GM12878 (cell line): Measurements from ENCODE around the gene CLNK. TPM values are rescaled to one million over a fixed set of nuclear protein-coding genes. Genes with fewer than 3 reads are reported as not detected.

ENCODE experiments used
- ATAC-seq: fragments of 200-7000 bp; cut with Tn5 transposase; 3 replicates; pipeline ENCODE4 v1.9.1; 2020; ENCODE audit warnings: mild to moderate bottlenecking, moderate library complexity
- BruUV-seq: library from RNA; stranded (reverse); fragments of 400-500 nt; replicated peaks from 2 replicates; lab custom pipeline; 2021; lab: Mats Ljungman, UMichigan
- CTCF ChIA-PET: fragments of 300-600 bp; sonication (Branson Sonifier 250); formaldehyde crosslinking; extraction: SDS; loops from one replicate; lab custom pipeline; 2021; ENCODE audit warnings: inconsistent platforms; lab: Yijun Ruan, JAX
- POLR2A ChIA-PET: fragments of 350-600 bp; formaldehyde crosslinking; extraction: SDS; loops from one replicate; lab custom pipeline; 2021; ENCODE audit warnings: inconsistent platforms; lab: Charles Lee
- RAD21 ChIA-PET: fragments of 300-600 bp; sonication (Branson Sonifier 250); formaldehyde crosslinking; loops from one replicate; lab custom pipeline; 2023; ENCODE audit warnings: antibody characterized with exemption; ENCODE audit not compliant: unreplicated experiment; lab: Charles Lee
- SMC1A ChIA-PET: fragments of 300-600 bp; sonication (Branson Sonifier 250); formaldehyde crosslinking; loops from one replicate; lab custom pipeline; 2023; ENCODE audit not compliant: unreplicated experiment, uncharacterized antibody; lab: Charles Lee
- DNase-seq: peaks from one replicate; pipeline ENCODE4 v3.0.0-alpha.2; 2011; ENCODE audit warnings: low read depth, low spot score
- FAIRE-seq: peaks from 3 replicates; lab custom pipeline; 2011; peaks lifted over from hg19 to GRCh38; lab: Jason Lieb, UNC
- H2AFZ ChIP-seq: 2 replicates; pipeline ENCODE4 v1.6.0; 2011; ENCODE audit warnings: low read depth, low read length, control low read depth; ENCODE audit not compliant: control insufficient read depth
- H3K27ac ChIP-seq: 2 replicates; pipeline ENCODE4 v1.5.1; 2011; ENCODE audit warnings: control low read depth; ENCODE audit not compliant: control insufficient read depth, insufficient read depth
- H3K27me3 ChIP-seq, 2 experiments: replicated peaks in 1 of 2; 2 replicates each; pipeline versions ENCODE4 v1.6.0 to v1.6.1; 2011; ENCODE audit warnings: low read length in 1 of 2; ENCODE audit not compliant: control insufficient read depth in 2 of 2, insufficient read depth in 2 of 2
- H3K36me3 ChIP-seq, 2 experiments: 2 replicates each; pipeline ENCODE4 v1.5.1; 2011; ENCODE audit warnings: low read length in 1 of 2; ENCODE audit not compliant: control insufficient read depth in 2 of 2, insufficient read depth in 2 of 2
- H3K4me1 ChIP-seq: 2 replicates; pipeline ENCODE4 v1.6.1; 2011; ENCODE audit warnings: mild to moderate bottlenecking, low read length, moderate library complexity, mixed read lengths; ENCODE audit not compliant: control insufficient read depth, insufficient read depth
- H3K4me2 ChIP-seq: 2 replicates; pipeline ENCODE4 v1.6.0; 2011; ENCODE audit warnings: control low read depth; ENCODE audit not compliant: control insufficient read depth, insufficient read depth
- H3K4me3 ChIP-seq: fragments of 200-600 bp; sonication (generic); 2 replicates; pipeline ENCODE4 v1.5.1; 2016
- H3K79me2 ChIP-seq: 2 replicates; pipeline ENCODE4 v1.6.0; 2011; ENCODE audit warnings: low read length; ENCODE audit not compliant: control insufficient read depth, insufficient read depth
- H3K9ac ChIP-seq: 2 replicates; pipeline ENCODE4 v1.8.0; 2011; ENCODE audit warnings: low read length, control low read depth, mixed read lengths; ENCODE audit not compliant: control insufficient read depth, insufficient read depth
- H3K9me3 ChIP-seq: replicated peaks from 3 replicates; pipeline ENCODE4 v1.5.1; 2011; ENCODE audit warnings: mild to moderate bottlenecking, low read length; ENCODE audit not compliant: control insufficient read depth, insufficient read depth
- H4K20me1 ChIP-seq: 2 replicates; pipeline ENCODE4 v1.6.0; 2011; ENCODE audit not compliant: control insufficient read depth, insufficient read depth
- BACH1 ChIP-seq: fragments of 450-650 bp; IDR thresholded peaks from 2 replicates; pipeline ENCODE4 v1.6.1; 2017; ENCODE audit warnings: mild to moderate bottlenecking, borderline replicate concordance
- CREB1 ChIP-seq: IDR thresholded peaks from 2 replicates; pipeline ENCODE4 v1.6.1; 2012; ENCODE audit warnings: low read depth, mild to moderate bottlenecking, inconsistent platforms
- CREM ChIP-seq: IDR thresholded peaks from 2 replicates; pipeline ENCODE4 v1.6.1; 2014; ENCODE audit warnings: antibody characterized with exemption, low read depth
- MLLT1 ChIP-seq: fragments of 450-650 bp; IDR thresholded peaks from 2 replicates; pipeline ENCODE4 v1.6.1; 2016; ENCODE audit warnings: mild to moderate bottlenecking
- RAD51 ChIP-seq: fragments of 450-650 bp; IDR thresholded peaks from 2 replicates; pipeline ENCODE4 v1.6.1; 2016; ENCODE audit warnings: moderate library complexity, mild to moderate bottlenecking, inconsistent platforms
- RCOR1 ChIP-seq: conservative IDR thresholded peaks from 2 replicates; pipeline ENCODE4 v1.6.1; 2012; ENCODE audit warnings: low read depth, low read length, improper control_type of control experiment
- RUNX3 ChIP-seq: IDR thresholded peaks from 2 replicates; pipeline ENCODE4 v1.6.1; 2012; ENCODE audit warnings: low read length, inconsistent platforms
- SPI1 ChIP-seq: IDR thresholded peaks from 2 replicates; pipeline ENCODE4 v1.6.1; 2011; ENCODE audit warnings: low read depth, mild to moderate bottlenecking, low read length, moderate library complexity, borderline replicate concordance; ENCODE audit not compliant: insufficient read depth
- TBL1XR1 ChIP-seq: IDR thresholded peaks from 2 replicates; pipeline ENCODE4 v1.6.1; 2012; ENCODE audit warnings: low read depth, low read length, improper control_type of control experiment
- TCF12 ChIP-seq: IDR thresholded peaks from 2 replicates; pipeline ENCODE4 v1.6.1; 2011; ENCODE audit warnings: low read depth, mild to moderate bottlenecking, low read length
- TCF3 ChIP-seq: IDR thresholded peaks from 2 replicates; pipeline ENCODE4 v1.6.1; 2012; ENCODE audit warnings: low read depth, mild to moderate bottlenecking, low read length, borderline replicate concordance; ENCODE audit not compliant: insufficient read depth
- YY1 ChIP-seq: IDR thresholded peaks from 2 replicates; pipeline ENCODE4 v1.6.1; 2011; ENCODE audit warnings: low read depth, mild to moderate bottlenecking, low read length
- ZNF24 ChIP-seq: fragments of 450-650 bp; IDR thresholded peaks from 2 replicates; pipeline ENCODE4 v1.6.1; 2017; ENCODE audit warnings: antibody characterized with exemption, mild to moderate bottlenecking
- WGBS: methylation state at CpG from one replicate; pipeline ENCODE4 v1.1.6; 2016; ENCODE audit warnings: low lambda C conversion rate; ENCODE audit not compliant: insufficient replicate concordance, insufficient coverage; ENCODE audit errors: missing lambda C conversion rate; 5-methylcytosine and 5-hydroxymethylcytosine counted together
- in situ Hi-C: fragments of 300-500 bp; cut with MboI; formaldehyde crosslinking; loops from 9 replicates; pipeline ENCODE4 v1.14.3; 2018; ENCODE audit warnings: mixed read lengths
- intact Hi-C: fragments of 100-400 bp; cut with micrococcal nuclease; formaldehyde crosslinking; loops from one replicate; pipeline ENCODE4 v1.14.2; 2022; ENCODE audit not compliant: unreplicated experiment
- polyA plus RNA-seq, 11 experiments: library from polyadenylated mRNA; depleted of rRNA in 4 of 11; unstranded in 6 of 11; stranded (reverse) in 5 of 11; fragments of >200 nt; fragmentation: Nextera tagmentation in 4 of 11; fragmentation: Illumina TruSeq in 1 of 11; extraction: Ambion mirVana in 4 of 11; extraction: Trizol in 1 of 11; gene quantifications; 1 replicate in 1 of 11; 2 replicates in 10 of 11; pipeline versions ENCODE4 v1.2.1 to v1.2.3, GENCODE V29; 2011 to 2016; ENCODE audit warnings: inconsistent platforms in 2 of 11, missing spikeins in 2 of 11, low read depth in 1 of 11
- total RNA-seq, 4 experiments: library from RNA; depleted of rRNA in 3 of 4; stranded (reverse); fragments of >200 nt in 3 of 4; fragmentation: Illumina TruSeq in 1 of 4; extraction: Trizol in 1 of 4; gene quantifications; 2 replicates each; pipeline versions ENCODE4 v1.2.1 to v1.2.3, GENCODE V29; 2013 to 2021

CLNK gene
- total and polyA plus RNA-seq, 10 of the 15 experiments (the other 5 are each of a cell fraction or from before 2014, with no cell fraction given) = 2.1 to 14.3 (median 2.7) TPM

GRCh38 chr4:10728016-10728415 lies 43.4 kb upstream of the CLNK start:
- TF ChIP-seq CREM = no peak
- TF ChIP-seq RCOR1 = no peak
- Histone ChIP-seq H3K4me2 (peak overlapping the region; percentile 44; the same call in 1 of the 2 replicates), H3K79me2 (no peaks in the 10 kb centered on the region), H4K20me1 (no peaks in the 10 kb centered on the region), H3K4me3 (no peak overlapping the region), H3K9me3 (no peaks in the 10 kb centered on the region; the same call in 1 of the 3 replicates), H2AFZ (peak overlapping the region; percentile 56), H3K4me1 (peaks cover 62% of the 10 kb centered on the region), H3K36me3 (no peaks in the 10 kb centered on the region), H3K27ac (peak overlapping the region; percentile 62), H3K9ac (no peak overlapping the region), H3K27me3 (no peaks in the 10 kb centered on the region)
- DNase-seq = no peak
- no peak for FAIRE-seq
- WGBS = 67% methylated on average over 3 of the region's 4 CpGs
- in situ Hi-C loops (no loop called here), intact Hi-C loops (no loop called here)
- CTCF ChIA-PET = interaction anchor here (0.6 to 1.7 kb wide), 5 partner anchors 18 to 267 kb away, joined by 3 to 7 read pairs (median 4); no protein-coding TSS in a partner anchor
- POLR2A ChIA-PET = interaction anchor here (1.0 to 1.7 kb wide), 5 partner anchors 9 to 43 kb away, joined by 3 to 7 read pairs (median 6); partner anchors contain the start of gene CLNK
- RAD21 ChIA-PET = interaction anchor here (1.0 to 2.4 kb wide), 9 partner anchors 9 to 146 kb away, joined by 3 to 16 read pairs (median 5); partner anchors contain the start of gene CLNK
- SMC1A ChIA-PET = interaction anchor here (0.9 to 2.3 kb wide), 12 partner anchors 11 to 611 kb away, joined by 3 to 10 read pairs (median 4); partner anchors contain the start of genes CLNK and WDR1
- no TSS peak for BruUV-seq
- ATAC-seq = no peak

- Histone ChIP-seq H3K27ac (peak overlapping the region; percentile 62), H3K79me2 (no peaks in the 10 kb centered on the region), H3K9me3 (peaks cover 1% of the 10 kb centered on the region; the same call in 2 of the 3 replicates), H3K36me3 (no peaks in the 10 kb centered on the region), H3K4me2 (peak overlapping the region; percentile 44), H3K9ac (peak overlapping the region; percentile 48), H2AFZ (peak overlapping the region; percentile 56), H4K20me1 (no peaks in the 10 kb centered on the region), H3K4me1 (peaks cover 60% of the 10 kb centered on the region), H3K4me3 (no peak overlapping the region)
- DNase-seq (no peak), ATAC-seq (0 out of 3 replicates have a peak, but pooled peaks have one; percentile 2), FAIRE-seq (no peak)
- ChIA-PET SMC1A (interaction anchor here (0.8 to 2.3 kb wide), 13 partner anchors 12 to 610 kb away, joined by 3 to 10 read pairs (median 4); partner anchors contain the start of genes CLNK and WDR1), RAD21 (interaction anchor here (0.6 to 2.4 kb wide), 13 partner anchors 9 to 165 kb away, joined by 3 to 16 read pairs (median 4); partner anchors contain the start of gene CLNK), CTCF (interaction anchor here (0.6 to 1.7 kb wide), 6 partner anchors 19 to 268 kb away, joined by 3 to 7 read pairs (median 4); no protein-coding TSS in a partner anchor)
- 29% methylated on average over 6 of the region's 6 CpGs for WGBS
- in situ Hi-C loops = no loop called here
- no TSS peak for BruUV-seq
- TF ChIP-seq RUNX3 (peak; percentile 39; the same call in 1 of the 2 replicates), MLLT1 (0 out of 2 replicates have a peak, but pooled peaks have one; percentile 5), TCF12 (0 out of 2 replicates have a peak, but pooled peaks have one; percentile 30), BACH1 (no peak), RAD51 (no peak), CREM (0 out of 2 replicates have a peak, but pooled peaks have one; percentile 15), SPI1 (peak; percentile 71), TCF3 (0 out of 2 replicates have a peak, but pooled peaks have one; percentile 21), YY1 (0 out of 2 replicates have a peak, but pooled peaks have one; percentile 7), CREB1 (no peak), TBL1XR1 (no peak), ZNF24 (no peak)
- TF ChIP-seq, all 136 proteins: peak for 7
- POLR2A ChIA-PET = interaction anchor here (1.0 to 1.7 kb wide), 6 partner anchors 10 to 43 kb away, joined by 3 to 7 read pairs (median 5); partner anchors contain the start of gene CLNK
- H3K27me3 ChIP-seq = no peaks in the 10 kb centered on the region
- intact Hi-C loops = no loop called here
These were observed 42.7 kb upstream of the CLNK start for GRCh38 chr4:10727140-10727880.
